Activated CD8-positive, alpha-beta T cell treated with anti-CD3 and anti-CD28 coated beads for 36 hours (primary cell): ENCODE measurements around the gene APRT. TPM values are rescaled to one million over a fixed set of nuclear protein-coding genes. Genes with fewer than 3 reads are reported as not detected.
A peak's percentile ranks its signal among the peaks of the same experiment; 100 is the strongest.

Source experiments
- ATAC-seq: fragments of 200-7000 bp; cut with Tn5 transposase; one replicate; pipeline ENCODE4 v1.10.0; 2021; ENCODE audit warnings: mild to moderate bottlenecking, moderate library complexity
- CTCF ChIA-PET: fragments of 350-600 bp; sonication (Branson Sonifier 250); formaldehyde crosslinking; loops from one replicate; lab custom pipeline; 2021; ENCODE audit warnings: antibody characterized with exemption; lab: Charles Lee
- POLR2A ChIA-PET: fragments of 350-600 bp; sonication (Branson Sonifier 250); formaldehyde crosslinking; loops from one replicate; lab custom pipeline; 2021; ENCODE audit warnings: antibody characterized with exemption; lab: Charles Lee
- DNase-seq: peaks from one replicate; pipeline ENCODE4 v3.0.0-alpha.2; 2020
- H3K27ac Mint-ChIP-seq: one replicate; pipeline ENCODE4 v1.8.0; 2021; ENCODE audit warnings: mild to moderate bottlenecking, mixed read lengths
- H3K27me3 Mint-ChIP-seq: one replicate; pipeline ENCODE4 v1.8.0; 2021; ENCODE audit warnings: mixed read lengths
- H3K36me3 Mint-ChIP-seq: one replicate; pipeline ENCODE4 v1.8.0; 2021; ENCODE audit warnings: low read depth, mixed read lengths
- H3K4me1 Mint-ChIP-seq: one replicate; pipeline ENCODE4 v1.8.0; 2021; ENCODE audit warnings: low read depth, mixed read lengths
- H3K4me3 Mint-ChIP-seq: one replicate; pipeline ENCODE4 v1.8.0; 2021; ENCODE audit warnings: mild to moderate bottlenecking, moderate library complexity, mixed read lengths
- H3K9me3 Mint-ChIP-seq: one replicate; pipeline ENCODE4 v1.8.0; 2021; ENCODE audit warnings: mixed read lengths
- intact Hi-C: fragments of 100-400 bp; cut with micrococcal nuclease; formaldehyde crosslinking; loops from one replicate; pipeline ENCODE4 v1.10.0; 2022
- total RNA-seq, 2 experiments: library from RNA; stranded (reverse); gene quantifications; one replicate each; pipeline ENCODE4 v1.2.3, GENCODE V29; 2021
- TF ChIP-seq, protein P1 (sequence below): fragments of 200-600 bp; IDR thresholded peaks from one replicate; pipeline ENCODE4 v1.8.0; 2022; ENCODE audit warnings: antibody characterized with exemption, mild to moderate bottlenecking

APRT gene
- total RNA-seq, 2 experiments from 2014 or later = 236 to 240 TPM

DNA sequence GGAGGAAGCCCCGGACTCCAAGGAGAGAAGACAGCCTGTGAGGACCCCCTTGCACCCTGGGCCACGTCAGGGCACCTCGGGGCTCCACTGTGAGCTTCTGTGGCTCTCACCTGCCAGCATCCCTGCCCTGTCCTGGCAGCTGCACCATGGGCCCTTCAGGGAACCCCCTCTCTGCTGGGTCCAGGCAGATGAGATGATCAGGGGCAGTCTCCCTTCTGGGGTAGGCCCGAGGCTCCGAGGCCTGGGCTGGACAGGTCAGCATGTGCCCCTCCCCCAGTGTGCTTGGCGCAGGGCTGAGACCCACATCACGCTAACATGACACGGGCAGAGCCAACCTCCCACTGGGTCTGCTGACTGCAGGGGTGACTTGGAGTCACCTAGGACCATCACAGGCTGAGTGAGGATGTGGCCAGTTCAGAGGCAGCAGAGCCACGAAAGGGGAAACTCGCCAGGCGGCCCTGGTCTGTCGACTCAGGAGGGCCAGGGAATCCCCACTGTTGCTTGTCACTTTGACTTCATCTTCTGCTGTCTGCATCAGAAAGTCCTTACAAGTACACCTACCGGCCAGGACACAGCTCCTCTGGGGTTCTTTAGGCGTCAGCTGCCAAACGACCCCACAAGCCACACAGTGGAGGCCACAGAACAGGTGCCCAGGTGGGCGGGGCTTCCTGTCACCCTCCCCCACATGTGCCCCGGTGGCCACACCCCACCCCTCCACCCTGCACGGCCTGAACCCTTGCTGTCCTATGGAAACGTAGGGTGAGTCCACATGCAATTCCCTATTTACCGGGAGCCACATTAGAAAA, 42.8 kb upstream of the APRT start:
- no peaks in the 10 kb centered on the region for H3K9me3 Mint-ChIP-seq
- H3K27ac Mint-ChIP-seq = no peak overlapping the region
- H3K4me1 Mint-ChIP-seq = peaks cover 31% of the 10 kb centered on the region
- H3K27me3 Mint-ChIP-seq = no peaks in the 10 kb centered on the region
- peaks cover 12% of the 10 kb centered on the region for H3K36me3 Mint-ChIP-seq
- TF ChIP-seq, protein P1, sequence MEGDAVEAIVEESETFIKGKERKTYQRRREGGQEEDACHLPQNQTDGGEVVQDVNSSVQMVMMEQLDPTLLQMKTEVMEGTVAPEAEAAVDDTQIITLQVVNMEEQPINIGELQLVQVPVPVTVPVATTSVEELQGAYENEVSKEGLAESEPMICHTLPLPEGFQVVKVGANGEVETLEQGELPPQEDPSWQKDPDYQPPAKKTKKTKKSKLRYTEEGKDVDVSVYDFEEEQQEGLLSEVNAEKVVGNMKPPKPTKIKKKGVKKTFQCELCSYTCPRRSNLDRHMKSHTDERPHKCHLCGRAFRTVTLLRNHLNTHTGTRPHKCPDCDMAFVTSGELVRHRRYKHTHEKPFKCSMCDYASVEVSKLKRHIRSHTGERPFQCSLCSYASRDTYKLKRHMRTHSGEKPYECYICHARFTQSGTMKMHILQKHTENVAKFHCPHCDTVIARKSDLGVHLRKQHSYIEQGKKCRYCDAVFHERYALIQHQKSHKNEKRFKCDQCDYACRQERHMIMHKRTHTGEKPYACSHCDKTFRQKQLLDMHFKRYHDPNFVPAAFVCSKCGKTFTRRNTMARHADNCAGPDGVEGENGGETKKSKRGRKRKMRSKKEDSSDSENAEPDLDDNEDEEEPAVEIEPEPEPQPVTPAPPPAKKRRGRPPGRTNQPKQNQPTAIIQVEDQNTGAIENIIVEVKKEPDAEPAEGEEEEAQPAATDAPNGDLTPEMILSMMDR = no peak
- intact Hi-C loops = no loop called here
- POLR2A ChIA-PET = interaction anchor here (1.3 kb wide), 1 partner anchor 36 kb away, joined by 3 read pairs; no protein-coding TSS in a partner anchor
- ATAC-seq (peak; percentile 6), DNase-seq (peak; percentile 59)
- CTCF ChIA-PET = interaction anchor here (0.9 kb wide), 1 partner anchor 362 kb away, joined by 3 read pairs; no protein-coding TSS in a partner anchor
- peak overlapping the region; percentile 73 for H3K4me3 Mint-ChIP-seq

DNA sequence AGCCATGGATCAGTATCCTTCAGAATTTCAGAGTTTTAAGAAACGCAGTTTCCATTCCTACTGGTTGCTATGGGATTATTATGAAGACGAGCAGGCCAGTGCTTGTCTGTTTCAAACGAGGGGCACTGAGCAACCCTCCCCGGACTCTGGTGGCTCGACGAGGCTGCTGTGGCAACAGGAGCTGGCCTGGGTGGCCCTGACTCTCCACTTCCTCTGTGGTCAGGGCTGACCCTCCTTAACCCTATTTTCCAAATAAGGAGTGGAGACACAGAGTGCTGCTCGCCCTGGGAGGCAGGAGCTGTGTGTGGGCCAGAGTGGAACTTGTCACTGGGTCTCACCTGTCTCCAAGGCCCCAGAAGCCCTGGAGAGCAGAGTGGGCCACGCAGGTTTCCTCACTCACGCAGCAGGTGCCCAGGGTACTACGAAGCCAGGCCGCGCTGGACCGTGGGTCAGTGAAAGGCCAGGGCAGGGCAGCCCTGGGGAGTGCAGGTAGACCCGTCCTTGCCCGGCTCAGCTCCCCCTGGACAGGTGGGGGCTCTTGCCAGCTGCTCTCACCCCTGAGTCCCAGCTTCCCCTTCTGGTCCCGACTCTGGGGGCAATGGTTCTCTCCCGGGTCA, 41.7 kb upstream of the APRT start:
- H3K36me3 Mint-ChIP-seq = peaks cover 5% of the 10 kb centered on the region
- intact Hi-C loops = no loop called here
- no peaks in the 10 kb centered on the region for H3K27me3 Mint-ChIP-seq
- no peaks in the 10 kb centered on the region for H3K9me3 Mint-ChIP-seq
- H3K4me3 Mint-ChIP-seq = no peak overlapping the region
- DNase-seq (no peak), ATAC-seq (no peak)
- CTCF ChIA-PET = interaction anchor here (1.0 to 1.2 kb wide), 2 partner anchors 41 to 116 kb away, joined by 3 read pairs; no protein-coding TSS in a partner anchor
- no peak overlapping the region for H3K27ac Mint-ChIP-seq
- TF ChIP-seq, protein P1 = no peak
- POLR2A ChIA-PET = interaction anchor here (1.3 kb wide), 1 partner anchor 35 kb away, joined by 3 read pairs; no protein-coding TSS in a partner anchor
- H3K4me1 Mint-ChIP-seq = peaks cover 26% of the 10 kb centered on the region

DNA sequence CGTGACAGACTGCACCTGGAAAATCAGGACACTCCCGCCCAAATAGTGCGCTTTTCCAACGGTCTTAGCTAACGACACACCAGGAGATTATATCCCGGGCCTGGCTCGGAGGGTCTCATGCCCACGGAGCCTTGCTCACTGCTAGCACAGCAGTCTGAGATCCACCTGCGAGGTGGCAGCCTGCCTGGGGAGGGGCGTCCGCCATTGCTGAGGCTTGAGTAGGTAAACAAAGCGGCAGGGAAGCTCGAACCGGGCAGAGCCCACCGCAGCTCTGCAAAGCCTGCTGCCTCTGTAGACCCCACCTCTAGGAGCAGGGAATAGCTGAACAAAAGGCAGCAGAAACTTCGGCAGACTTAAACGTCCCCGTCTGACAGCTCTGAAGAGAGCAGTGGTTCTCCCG, 39.9 kb upstream of the APRT start:
- Mint-ChIP-seq H3K36me3 (peaks cover 4% of the 10 kb centered on the region), H3K27me3 (no peaks in the 10 kb centered on the region), H3K9me3 (no peaks in the 10 kb centered on the region), H3K4me3 (no peak overlapping the region), H3K27ac (no peak overlapping the region), H3K4me1 (peaks cover 20% of the 10 kb centered on the region)
- intact Hi-C loops = no loop called here
- ChIA-PET POLR2A (interaction anchor here (0.7 to 1.2 kb wide), 2 partner anchors 33 to 41 kb away, joined by 3 read pairs; no protein-coding TSS in a partner anchor), CTCF (no interaction called here)
- no peak for ATAC-seq
- TF ChIP-seq, protein P1 = no peak
- DNase-seq = no peak

DNA sequence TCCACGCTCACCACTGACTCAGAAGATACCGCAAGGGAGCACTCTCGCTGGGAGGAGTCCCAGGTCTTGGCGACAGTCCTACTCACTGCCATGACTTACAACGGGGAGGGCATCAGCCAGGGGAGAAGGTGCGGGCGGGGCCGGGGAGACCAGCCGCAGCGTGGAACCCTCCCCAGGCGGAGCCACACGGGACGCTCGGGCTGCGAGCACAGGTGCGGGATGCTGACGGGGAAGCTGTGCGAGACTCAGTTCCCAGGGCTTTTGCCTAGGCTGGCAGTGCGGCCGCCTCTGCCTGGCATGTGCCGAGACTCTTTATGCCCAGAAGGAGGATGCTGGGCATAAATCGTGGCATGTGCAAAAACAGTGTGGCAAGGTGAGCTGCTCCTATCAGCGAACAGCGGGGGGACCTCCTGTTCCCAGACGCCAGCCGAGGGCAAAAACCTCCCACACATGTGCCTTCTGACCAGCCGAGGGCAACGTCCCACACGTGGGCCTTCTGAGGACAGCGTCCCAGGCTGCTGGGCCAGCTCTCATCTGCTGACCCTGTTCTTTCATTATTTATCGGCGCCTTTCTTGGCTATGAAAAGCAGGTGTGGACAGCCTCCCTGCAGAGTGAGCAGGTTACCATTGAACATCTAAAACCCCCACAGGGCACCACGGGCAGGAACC, 38.9 kb upstream of the APRT start:
- intact Hi-C loops = no loop called here
- no peak overlapping the region for H3K27ac Mint-ChIP-seq
- no peak for DNase-seq

More for the DNA sequence above, 38.9 kb upstream of the APRT start:
- peaks cover 16% of the 10 kb centered on the region for H3K4me1 Mint-ChIP-seq
- H3K9me3 Mint-ChIP-seq = no peaks in the 10 kb centered on the region
- H3K36me3 Mint-ChIP-seq = peaks cover 4% of the 10 kb centered on the region
- ChIA-PET POLR2A (interaction anchor here (1.2 kb wide), 1 partner anchor 40 kb away, joined by 3 read pairs; no protein-coding TSS in a partner anchor), CTCF (no interaction called here)
- H3K27me3 Mint-ChIP-seq = no peaks in the 10 kb centered on the region
- TF ChIP-seq, protein P1 = no peak
- H3K4me3 Mint-ChIP-seq = no peak overlapping the region
- no peak for ATAC-seq
